ENCODE results near the gene GPR45. TPM values are rescaled to one million over a fixed set of nuclear protein-coding genes. Genes with fewer than 3 reads are reported as not detected.
"Not testable (repeated sequence)": the region's sequence is repeated elsewhere in the genome, so short reads cannot be mapped to it uniquely, and the experiment has no call there.

Gene GPR45
- total RNA-seq, 1 donor from 2014 or later, result not detected

- no peak for DNase-seq (ENCODE audit: low read depth)
- no peak for FAIRE-seq
- no peaks in the 10 kb centered on the region for H3K36me3 ChIP-seq (ENCODE audit: control insufficient read depth, insufficient read depth, low read length)
- no peak overlapping the region for H3K4me3 ChIP-seq (ENCODE audit: low read depth, low read length)
- no peaks in the 10 kb centered on the region for H3K27me3 ChIP-seq (ENCODE audit: control insufficient read depth, insufficient read depth, low read length)
- TF ChIP-seq CTCF (IDR thresholded peaks at IDR 0.05; ENCODE audit: insufficient read depth, low read length, severe bottlenecking), result no peak
Observed at GRCh38 chr2:105248316-105249070, 7.0 kb downstream of the GPR45 start.

GRCh38 chr2:105249181-105249580, 7.6 kb downstream of the GPR45 start:
- FAIRE-seq (no peak), DNase-seq (ENCODE audit: low read depth) (no peak)
- H3K4me3 ChIP-seq (ENCODE audit: low read depth, low read length), result no peak overlapping the region
- no peaks in the 10 kb centered on the region for H3K27me3 ChIP-seq (ENCODE audit: control insufficient read depth, insufficient read depth, low read length)
- no peaks in the 10 kb centered on the region for H3K36me3 ChIP-seq (ENCODE audit: control insufficient read depth, insufficient read depth, low read length)
- TF ChIP-seq CTCF (IDR thresholded peaks at IDR 0.05; ENCODE audit: insufficient read depth, low read length, severe bottlenecking), result no peak

- H3K27me3 ChIP-seq (ENCODE audit: control insufficient read depth, insufficient read depth, low read length), result no peaks in the 10 kb centered on the region
- FAIRE-seq (no peak), DNase-seq (ENCODE audit: low read depth) (no peak)
- no peak for TF ChIP-seq CTCF (IDR thresholded peaks at IDR 0.05; ENCODE audit: insufficient read depth, low read length, severe bottlenecking)
- no peak overlapping the region for H3K4me3 ChIP-seq (ENCODE audit: low read depth, low read length)
- H3K36me3 ChIP-seq (ENCODE audit: control insufficient read depth, insufficient read depth, low read length), result no peaks in the 10 kb centered on the region
Observed at GRCh38 chr2:105249891-105250290, 8.3 kb downstream of the GPR45 start.

GRCh38 chr2:105251016-105251648, 9.6 kb downstream of the GPR45 start:
- not testable (repeated sequence) for FAIRE-seq; H3K27me3 ChIP-seq (ENCODE audit: control insufficient read depth, insufficient read depth, low read length); DNase-seq (ENCODE audit: low read depth); H3K36me3 ChIP-seq (ENCODE audit: control insufficient read depth, insufficient read depth, low read length); H3K4me3 ChIP-seq (ENCODE audit: low read depth, low read length)

- H3K4me3 ChIP-seq (ENCODE audit: low read depth, low read length), result no peak overlapping the region
- no peaks in the 10 kb centered on the region for H3K27me3 ChIP-seq (ENCODE audit: control insufficient read depth, insufficient read depth, low read length)
- TF ChIP-seq CTCF (IDR thresholded peaks at IDR 0.05; ENCODE audit: insufficient read depth, low read length, severe bottlenecking), result no peak
- DNase-seq (ENCODE audit: low read depth) (no peak), FAIRE-seq (no peak)
- H3K36me3 ChIP-seq (ENCODE audit: control insufficient read depth, insufficient read depth, low read length), result no peaks in the 10 kb centered on the region
Observed at GRCh38 chr2:105252271-105252670, 10.7 kb downstream of the GPR45 start.

GRCh38 chr2:105254531-105255210, 13.1 kb downstream of the GPR45 start:
- no peak overlapping the region for H3K4me3 ChIP-seq (ENCODE audit: low read depth, low read length)
- H3K36me3 ChIP-seq (ENCODE audit: control insufficient read depth, insufficient read depth, low read length), result no peaks in the 10 kb centered on the region
- TF ChIP-seq CTCF (IDR thresholded peaks at IDR 0.05; ENCODE audit: insufficient read depth, low read length, severe bottlenecking), result no peak
- FAIRE-seq, result no peak
- H3K27me3 ChIP-seq (ENCODE audit: control insufficient read depth, insufficient read depth, low read length), result no peaks in the 10 kb centered on the region
- no peak for DNase-seq (ENCODE audit: low read depth)
